ENCODE data around the gene RPS25.
"Not testable (repeated sequence)": the region's sequence is repeated elsewhere in the genome, so short reads cannot be mapped to it uniquely, and the experiment has no call there.

Gene RPS25

GRCh38 chr11:119039471-119039870 lies 21.3 kb upstream of the RPS25 start:
- DNase-seq (ENCODE audit: low read depth, low spot score): not testable (repeated sequence)

- no peak for DNase-seq (ENCODE audit: low read depth, low spot score)
These were observed 20.7 kb upstream of the RPS25 start for GRCh38 chr11:119038884-119039283.

GRCh38 chr11:119034813-119035212 lies 16.7 kb upstream of the RPS25 start:
- no peak for DNase-seq (ENCODE audit: low read depth, low spot score)

GRCh38 chr11:119033421-119033820 lies 15.3 kb upstream of the RPS25 start:
- not testable (repeated sequence) for DNase-seq (ENCODE audit: low read depth, low spot score)

- DNase-seq (ENCODE audit: low read depth, low spot score): no peak
These were observed 13.8 kb upstream of the RPS25 start for GRCh38 chr11:119031912-119032280.

- peak; percentile 91 for DNase-seq (ENCODE audit: low read depth, low spot score)
These were observed 12.3 kb upstream of the RPS25 start, which contains the start of gene SLC37A4 for GRCh38 chr11:119030329-119031047. Gene SLC37A4 (minus strand): TSS chr11:119030877.

GRCh38 chr11:119030029-119030328 lies 11.8 kb upstream of the RPS25 start:
- DNase-seq (ENCODE audit: low read depth, low spot score): no peak

GRCh38 chr11:119029340-119030028 lies 11.3 kb upstream of the RPS25 start:
- peak; percentile 30 for DNase-seq (ENCODE audit: low read depth, low spot score)

GRCh38 chr11:119029069-119029339 lies 10.9 kb upstream of the RPS25 start:
- no peak for DNase-seq (ENCODE audit: low read depth, low spot score)

GRCh38 chr11:119028346-119029068 lies 10.4 kb upstream of the RPS25 start:
- no peak for DNase-seq (ENCODE audit: low read depth, low spot score)

- DNase-seq (ENCODE audit: low read depth, low spot score): no peak
These were observed 9.6 kb upstream of the RPS25 start for GRCh38 chr11:119027561-119028345.

- no peak for DNase-seq (ENCODE audit: low read depth, low spot score)
These were observed 8.8 kb upstream of the RPS25 start for GRCh38 chr11:119026970-119027369.

GRCh38 chr11:119025978-119026766 lies 8.0 kb upstream of the RPS25 start:
- DNase-seq (ENCODE audit: low read depth, low spot score): no peak

GRCh38 chr11:119025541-119025940 lies 7.4 kb upstream of the RPS25 start:
- no peak for DNase-seq (ENCODE audit: low read depth, low spot score)

GRCh38 chr11:119025099-119025473 lies 6.9 kb upstream of the RPS25 start:
- no peak for DNase-seq (ENCODE audit: low read depth, low spot score)

GRCh38 chr11:119024430-119025098 lies 6.4 kb upstream of the RPS25 start:
- no peak for DNase-seq (ENCODE audit: low read depth, low spot score)

- DNase-seq (ENCODE audit: low read depth, low spot score): no peak
These were observed 5.6 kb upstream of the RPS25 start for GRCh38 chr11:119023741-119024140.

GRCh38 chr11:119021631-119022030 lies 3.5 kb upstream of the RPS25 start:
- no peak for DNase-seq (ENCODE audit: low read depth, low spot score)

GRCh38 chr11:119019996-119020395 lies 1.9 kb upstream of the RPS25 start:
- DNase-seq (ENCODE audit: low read depth, low spot score): no peak

GRCh38 chr11:119017377-119017776 lies 766 bp downstream of the RPS25 start:
- not testable (repeated sequence) for DNase-seq (ENCODE audit: low read depth, low spot score)

All from activated naive CD8-positive, alpha-beta T cell treated with anti-CD3 and anti-CD28 coated beads, Interleukin-2, amount 50 U/mL, for 16 hours (primary cell).